ENCODE results near the gene CARD9.

CARD9 gene

GRCh38 chr9:136370037-136370436, 3.4 kb downstream of the CARD9 start:
- in situ Hi-C loops (cut with MboI; ENCODE audit: low pct_unique_long_range_greater_than_20kb, low sequenced_read_pairs) = no loop called here
- no peak for DNase-seq

GRCh38 chr9:136368190-136368589, 5.3 kb downstream of the CARD9 start:
- in situ Hi-C loops (cut with MboI; ENCODE audit: low pct_unique_long_range_greater_than_20kb, low sequenced_read_pairs) = no loop called here
- DNase-seq = no peak

GRCh38 chr9:136367296-136368145, 5.9 kb downstream of the CARD9 start:
- no peak for DNase-seq
- in situ Hi-C loops (cut with MboI; ENCODE audit: low pct_unique_long_range_greater_than_20kb, low sequenced_read_pairs) = no loop called here

- no peak for DNase-seq
- in situ Hi-C loops (cut with MboI; ENCODE audit: low pct_unique_long_range_greater_than_20kb, low sequenced_read_pairs) = no loop called here
Observed at GRCh38 chr9:136366826-136367225, 6.6 kb downstream of the CARD9 start.

GRCh38 chr9:136365775-136366222, 7.7 kb downstream of the CARD9 start:
- DNase-seq = no peak
- in situ Hi-C loops (cut with MboI; ENCODE audit: low pct_unique_long_range_greater_than_20kb, low sequenced_read_pairs) = no loop called here

GRCh38 chr9:136364942-136365774, 8.3 kb downstream of the CARD9 start:
- in situ Hi-C loops (cut with MboI; ENCODE audit: low pct_unique_long_range_greater_than_20kb, low sequenced_read_pairs) = no loop called here
- DNase-seq = no peak

- DNase-seq = no peak
- in situ Hi-C loops (cut with MboI; ENCODE audit: low pct_unique_long_range_greater_than_20kb, low sequenced_read_pairs) = no loop called here
Observed at GRCh38 chr9:136363949-136364748, 9.3 kb downstream of the CARD9 start.

GRCh38 chr9:136363106-136363948, 10.1 kb downstream of the CARD9 start, which contains the start of gene DNLZ:
TSS of gene DNLZ (minus strand) at chr9:136363744. CDS start at chr9:136363714, 30 bp downstream.
- DNase-seq = peak; percentile 84
- in situ Hi-C loops (cut with MboI; ENCODE audit: low pct_unique_long_range_greater_than_20kb, low sequenced_read_pairs) = no loop called here

- in situ Hi-C loops (cut with MboI; ENCODE audit: low pct_unique_long_range_greater_than_20kb, low sequenced_read_pairs) = no loop called here
- no peak for DNase-seq
Observed at GRCh38 chr9:136362450-136362784, 11.1 kb downstream of the CARD9 start.

GRCh38 chr9:136361754-136362449, 11.6 kb downstream of the CARD9 start:
- DNase-seq = no peak
- in situ Hi-C loops (cut with MboI; ENCODE audit: low pct_unique_long_range_greater_than_20kb, low sequenced_read_pairs) = no loop called here

- in situ Hi-C loops (cut with MboI; ENCODE audit: low pct_unique_long_range_greater_than_20kb, low sequenced_read_pairs) = no loop called here
- DNase-seq = no peak
Observed at GRCh38 chr9:136361047-136361753, 12.3 kb downstream of the CARD9 start.

- DNase-seq = no peak
- in situ Hi-C loops (cut with MboI; ENCODE audit: low pct_unique_long_range_greater_than_20kb, low sequenced_read_pairs) = no loop called here
Observed at GRCh38 chr9:136359774-136360718, 13.4 kb downstream of the CARD9 start.

GRCh38 chr9:136358888-136359287, 14.6 kb downstream of the CARD9 start:
- DNase-seq = no peak
- in situ Hi-C loops (cut with MboI; ENCODE audit: low pct_unique_long_range_greater_than_20kb, low sequenced_read_pairs) = no loop called here

GRCh38 chr9:136358016-136358415, 15.5 kb downstream of the CARD9 start:
- in situ Hi-C loops (cut with MboI; ENCODE audit: low pct_unique_long_range_greater_than_20kb, low sequenced_read_pairs) = no loop called here
- no peak for DNase-seq

GRCh38 chr9:136357202-136357725, 16.2 kb downstream of the CARD9 start:
- no peak for DNase-seq
- in situ Hi-C loops (cut with MboI; ENCODE audit: low pct_unique_long_range_greater_than_20kb, low sequenced_read_pairs) = no loop called here
